Liver (tissue), 9 donors: ENCODE data around the gene CELF1. TPM values are rescaled to one million over a fixed set of nuclear protein-coding genes. Genes with fewer than 3 reads are reported as not detected.
A peak's percentile ranks its signal among the peaks of the same experiment; 100 is the strongest.

Experiments used
- DNase-seq: peaks from one replicate; pipeline ENCODE4 v3.0.0-alpha.2; 2017; ENCODE audit warnings: low spot score
- H3K27ac ChIP-seq, 2 donors: one replicate each; pipeline ENCODE4 v1.7.0; 2013; ENCODE audit warnings: inconsistent platforms in 2 of 2, low read length in 2 of 2, control low read depth in 1 of 2, low read depth in 1 of 2, mild to moderate bottlenecking in 1 of 2
- H3K27me3 ChIP-seq, 4 donors: one replicate each; pipeline versions ENCODE4 v1.6.1 to v1.7.0; 2013; ENCODE audit warnings: low read length in 3 of 4, inconsistent platforms in 1 of 4, mild to moderate bottlenecking in 1 of 4, moderate library complexity in 1 of 4; ENCODE audit not compliant: control insufficient read depth in 4 of 4, insufficient read depth in 4 of 4
- H3K36me3 ChIP-seq, 4 donors: one replicate each; pipeline versions ENCODE4 v1.6.1 to v1.7.0; 2013; ENCODE audit warnings: low read length in 3 of 4, mild to moderate bottlenecking in 3 of 4, low read depth in 1 of 4, moderate library complexity in 1 of 4; ENCODE audit not compliant: control insufficient read depth in 4 of 4, insufficient read depth in 3 of 4
- H3K4me1 ChIP-seq, 4 donors: one replicate each; pipeline versions ENCODE4 v1.6.1 to v1.7.0; 2013; ENCODE audit warnings: low read length in 3 of 4, mild to moderate bottlenecking in 3 of 4, moderate library complexity in 1 of 4; ENCODE audit not compliant: control insufficient read depth in 4 of 4, insufficient read depth in 4 of 4
- H3K4me3 ChIP-seq, 3 donors: one replicate each; pipeline versions ENCODE4 v1.6.1 to v1.7.0; 2013; ENCODE audit warnings: low read length in 3 of 3, control low read depth in 1 of 3, low read depth in 1 of 3, mild to moderate bottlenecking in 1 of 3
- H3K9ac ChIP-seq, 2 donors: one replicate each; pipeline ENCODE4 v1.7.0; 2013; ENCODE audit warnings: low read length in 2 of 2, mild to moderate bottlenecking in 2 of 2, moderate library complexity in 2 of 2, control low read depth in 1 of 2, low read depth in 1 of 2
- H3K9me3 ChIP-seq, 4 donors: one replicate each; pipeline versions ENCODE4 v1.6.1 to v1.7.0; 2013; ENCODE audit warnings: low read length in 3 of 4; ENCODE audit not compliant: control insufficient read depth in 4 of 4
- ATF3 ChIP-seq: IDR thresholded peaks from 2 replicates; pipeline ENCODE4 v1.6.1; 2016; ENCODE audit warnings: antibody characterized with exemption
- CTCF ChIP-seq: fragments of 150-350 bp; IDR thresholded peaks from 2 replicates; pipeline ENCODE4 v1.5.1; 2017; ENCODE audit warnings: improper control_type of control experiment, low read depth, low read length; ENCODE audit not compliant: missing input control
- EGR1 ChIP-seq, 2 donors: IDR thresholded peaks; 2 replicates each; pipeline ENCODE4 v1.6.1; 2016 to 2018; ENCODE audit warnings: antibody characterized with exemption in 2 of 2, low read depth in 2 of 2
- FOXA1 ChIP-seq: IDR thresholded peaks from 2 replicates; pipeline ENCODE4 v1.6.1; 2016; ENCODE audit warnings: antibody characterized with exemption
- FOXA2 ChIP-seq: IDR thresholded peaks from 2 replicates; pipeline ENCODE4 v1.6.1; 2016; ENCODE audit warnings: antibody characterized with exemption
- GABPA ChIP-seq, 2 donors: IDR thresholded peaks in 1 of 2; conservative IDR thresholded peaks in 1 of 2; 2 replicates each; pipeline ENCODE4 v1.6.1; 2016; ENCODE audit warnings: antibody characterized with exemption in 2 of 2, mild to moderate bottlenecking in 1 of 2, moderate library complexity in 1 of 2
- HNF4A ChIP-seq, 2 donors: conservative IDR thresholded peaks; 2 replicates each; pipeline ENCODE4 v1.6.1; 2016; ENCODE audit warnings: antibody characterized with exemption in 2 of 2, mild to moderate bottlenecking in 2 of 2
- HNF4G ChIP-seq: IDR thresholded peaks from 2 replicates; pipeline ENCODE4 v1.6.1; 2016; ENCODE audit warnings: antibody characterized with exemption
- JUND ChIP-seq, 2 donors: IDR thresholded peaks; 2 replicates each; pipeline ENCODE4 v1.6.1; 2016; ENCODE audit warnings: antibody characterized with exemption in 2 of 2
- MAX ChIP-seq: IDR thresholded peaks from 2 replicates; pipeline ENCODE4 v1.6.1; 2016; ENCODE audit warnings: antibody characterized with exemption
- NR2F2 ChIP-seq: IDR thresholded peaks from 2 replicates; pipeline ENCODE4 v1.6.1; 2016; ENCODE audit warnings: antibody characterized with exemption
- RAD21 ChIP-seq, 2 donors: IDR thresholded peaks; 2 replicates each; pipeline ENCODE4 v1.6.1; 2016; ENCODE audit warnings: antibody characterized with exemption in 2 of 2, mild to moderate bottlenecking in 2 of 2
- REST ChIP-seq: IDR thresholded peaks from 2 replicates; pipeline ENCODE4 v1.6.1; 2016; ENCODE audit warnings: antibody characterized with exemption, mild to moderate bottlenecking
- RXRA ChIP-seq, 2 donors: IDR thresholded peaks; 2 replicates each; pipeline ENCODE4 v1.6.1; 2017 to 2018; ENCODE audit warnings: antibody characterized with exemption in 2 of 2, mild to moderate bottlenecking in 1 of 2
- SP1 ChIP-seq: IDR thresholded peaks from 2 replicates; pipeline ENCODE4 v1.6.1; 2018; ENCODE audit warnings: antibody characterized with exemption, mild to moderate bottlenecking
- TAF1 ChIP-seq: conservative IDR thresholded peaks from 2 replicates; pipeline ENCODE4 v1.6.1; 2016; ENCODE audit warnings: antibody characterized with exemption, mild to moderate bottlenecking
- YY1 ChIP-seq: IDR thresholded peaks from 2 replicates; pipeline ENCODE4 v1.6.1; 2016; ENCODE audit warnings: antibody characterized with exemption, mild to moderate bottlenecking
- ZBTB33 ChIP-seq: IDR thresholded peaks from 2 replicates; pipeline ENCODE4 v1.6.1; 2016; ENCODE audit warnings: antibody characterized with exemption
- WGBS: extraction: QIAGEN DNeasy Blood & Tissue Kit; methylation state at CpG from one replicate; pipeline ENCODE4 v1.1.7; 2013; 5-methylcytosine and 5-hydroxymethylcytosine counted together
- polyA plus RNA-seq, 2 donors: library from polyadenylated mRNA; stranded (reverse) in 1 of 2; unstranded in 1 of 2; fragments of 200-250 nt in 1 of 2; fragments of >200 nt in 1 of 2; fragmentation: Nextera tagmentation in 1 of 2; extraction: Ambion mirVana in 1 of 2; gene quantifications; one replicate each; pipeline versions ENCODE4 v1.2.1 to v1.2.3, GENCODE V29; 2013 to 2015
- total RNA-seq, 2 donors: library from RNA; depleted of rRNA; stranded (reverse); fragments of >200 nt; gene quantifications; one replicate each; pipeline ENCODE4 v1.2.3, GENCODE V29; 2014
- donor health status: healthy.
- donor health status: healthy.
- donor health status: healthy.
- donor health status: healthy.
- donor health status: healthy.

CELF1 gene
- total and polyA plus RNA-seq, 4 donors = 23.5 to 139 (median 60.3) TPM

- 81% methylated on average over 2 of the region's 2 CpGs for WGBS
- TF ChIP-seq RAD21 (IDR thresholded peaks at IDR 0.05) (no peak), NR2F2 (no peak), SP1 (no peak), HNF4G (no peak), FOXA2 (no peak), MAX (no peak), HNF4A (conservative IDR thresholded peaks at IDR 0.05) (no peak), ZBTB33 (no peak), REST (no peak), JUND (IDR thresholded peaks at IDR 0.05) (no peak), TAF1 (no peak), EGR1 (IDR thresholded peaks at IDR 0.05; ENCODE audit: low read depth in 2 of 2) (no peak), GABPA (IDR thresholded peaks at IDR 0.05 in 1 of 2, conservative IDR thresholded peaks at IDR 0.05 in 1 of 2) (no peak), CTCF (no peak), YY1 (no peak)
Measured at GRCh38 chr11:47440054-47440476, 112.9 kb downstream of the CELF1 start.

GRCh38 chr11:47438721-47439120, 114.2 kb downstream of the CELF1 start:
- Histone ChIP-seq H3K9ac (no peak overlapping the region), H3K4me1 (peaks cover 2 to 29% (median 24%) of the 10 kb centered on the region in 4 donors)
- no peak for DNase-seq

More at GRCh38 chr11:47440054-47440476, 112.9 kb downstream of the CELF1 start:
- H3K27me3 ChIP-seq = no peaks in the 10 kb centered on the region
- no peak overlapping the region for H3K27ac ChIP-seq
- no peak overlapping the region for H3K9ac ChIP-seq
- no peak for DNase-seq
- H3K4me1 ChIP-seq = peaks cover 2 to 19% (median 18%) of the 10 kb centered on the region in 4 donors
- no peaks in the 10 kb centered on the region for H3K9me3 ChIP-seq
- H3K4me3 ChIP-seq = no peak overlapping the region
- H3K36me3 ChIP-seq = no peaks in the 10 kb centered on the region

More at GRCh38 chr11:47438721-47439120, 114.2 kb downstream of the CELF1 start:
- Histone ChIP-seq H3K4me3 (no peak overlapping the region), H3K27ac (peak overlapping the region in 1 of 2 donors; percentile 5), H3K27me3 (no peaks in the 10 kb centered on the region), H3K9me3 (no peaks in the 10 kb centered on the region), H3K36me3 (no peaks in the 10 kb centered on the region)
- 95% methylated on average over 18 of the region's 18 CpGs for WGBS
- no peak for TF ChIP-seq RXRA (IDR thresholded peaks at IDR 0.05)
- TF ChIP-seq RAD21 (IDR thresholded peaks at IDR 0.05) = no peak
- no peak for TF ChIP-seq YY1
- no peak for TF ChIP-seq REST
- TF ChIP-seq ATF3 = no peak
- TF ChIP-seq GABPA (IDR thresholded peaks at IDR 0.05 in 1 of 2, conservative IDR thresholded peaks at IDR 0.05 in 1 of 2) = no peak
- no peak for TF ChIP-seq FOXA2
- TF ChIP-seq SP1 = no peak
- no peak for TF ChIP-seq EGR1 (IDR thresholded peaks at IDR 0.05; ENCODE audit: low read depth in 2 of 2)
- no peak for TF ChIP-seq NR2F2
- no peak for TF ChIP-seq FOXA1
- TF ChIP-seq MAX = no peak
- TF ChIP-seq HNF4G = no peak
- TF ChIP-seq HNF4A (conservative IDR thresholded peaks at IDR 0.05) = no peak
